ENCODE data around the gene GPR18.
"Not testable (repeated sequence)": the region's sequence is repeated elsewhere in the genome, so short reads cannot be mapped to it uniquely, and the experiment has no call there.

GPR18 gene

GRCh38 chr13:99237981-99238662 is 20.1 kb downstream of the GPR18 start:
- no peak for DNase-seq

GRCh38 chr13:99231721-99232120 is 26.5 kb downstream of the GPR18 start:
- no peak for DNase-seq
- intact Hi-C loops (cut with DNase I): no loop called here

More at GRCh38 chr13:99237981-99238662, 20.1 kb downstream of the GPR18 start:
- intact Hi-C loops (cut with DNase I): no loop called here

- no peak for DNase-seq
- intact Hi-C loops (cut with DNase I): no loop called here
Measured at GRCh38 chr13:99230991-99231390, 27.2 kb downstream of the GPR18 start.

GRCh38 chr13:99230588-99230987 is 27.6 kb downstream of the GPR18 start:
- intact Hi-C loops (cut with DNase I): not testable (repeated sequence)

GRCh38 chr13:99228737-99229691 is 29.2 kb downstream of the GPR18 start:
- intact Hi-C loops (cut with DNase I): no loop called here
- no peak for DNase-seq

More at GRCh38 chr13:99230588-99230987, 27.6 kb downstream of the GPR18 start:
- not testable (repeated sequence) for DNase-seq

GRCh38 chr13:99227909-99228688 is 30.1 kb downstream of the GPR18 start:
- no peak for DNase-seq
- intact Hi-C loops (cut with DNase I): no loop called here

- no peak for DNase-seq
- intact Hi-C loops (cut with DNase I): no loop called here
Measured at GRCh38 chr13:99227331-99227900, 30.8 kb downstream of the GPR18 start.

GRCh38 chr13:99226513-99226912 is 31.7 kb downstream of the GPR18 start:
- DNase-seq: no peak
- intact Hi-C loops (cut with DNase I): no loop called here

GRCh38 chr13:99225078-99225477 is 33.1 kb downstream of the GPR18 start:
- no peak for DNase-seq
- intact Hi-C loops (cut with DNase I): no loop called here

GRCh38 chr13:99224021-99224420 is 34.2 kb downstream of the GPR18 start:
- intact Hi-C loops (cut with DNase I): no loop called here
- no peak for DNase-seq

- intact Hi-C loops (cut with DNase I): no loop called here
- no peak for DNase-seq
Measured at GRCh38 chr13:99223587-99223986, 34.6 kb downstream of the GPR18 start.

GRCh38 chr13:99221567-99222239 is 36.5 kb downstream of the GPR18 start:
- intact Hi-C loops (cut with DNase I): no loop called here
- no peak for DNase-seq

- intact Hi-C loops (cut with DNase I): no loop called here
- DNase-seq: no peak
Measured at GRCh38 chr13:99220199-99220935, 37.8 kb downstream of the GPR18 start.

GRCh38 chr13:99218969-99219368 is 39.2 kb downstream of the GPR18 start:
- no peak for DNase-seq
- intact Hi-C loops (cut with DNase I): no loop called here

- DNase-seq: peak in 3 of 10 donors; percentile 25 to 82 (median 25)
- intact Hi-C loops (cut with DNase I): no loop called here
Measured at GRCh38 chr13:99218545-99218944, 39.6 kb downstream of the GPR18 start.

- intact Hi-C loops (cut with DNase I): no loop called here
- no peak for DNase-seq
Measured at GRCh38 chr13:99218126-99218525, 40.1 kb downstream of the GPR18 start.

- DNase-seq: no peak
- intact Hi-C loops (cut with DNase I): no loop called here
Measured at GRCh38 chr13:99217461-99218110, 40.6 kb downstream of the GPR18 start.

- intact Hi-C loops (cut with DNase I): no loop called here
- peak in 1 of 10 donors; percentile 82 for DNase-seq
Measured at GRCh38 chr13:99215184-99215830, 42.9 kb downstream of the GPR18 start.
